GM18861 (cell line): ENCODE results near the gene CHAF1B.
A peak's percentile ranks its signal among the peaks of the same experiment; 100 is the strongest.

Experiments used
- ATAC-seq: cut with Tn5 transposase; IDR thresholded peaks from one replicate; pipeline ENCODE4 v1.9.1; 2021; ENCODE audit not compliant: unreplicated experiment

The CHAF1B gene

DNA sequence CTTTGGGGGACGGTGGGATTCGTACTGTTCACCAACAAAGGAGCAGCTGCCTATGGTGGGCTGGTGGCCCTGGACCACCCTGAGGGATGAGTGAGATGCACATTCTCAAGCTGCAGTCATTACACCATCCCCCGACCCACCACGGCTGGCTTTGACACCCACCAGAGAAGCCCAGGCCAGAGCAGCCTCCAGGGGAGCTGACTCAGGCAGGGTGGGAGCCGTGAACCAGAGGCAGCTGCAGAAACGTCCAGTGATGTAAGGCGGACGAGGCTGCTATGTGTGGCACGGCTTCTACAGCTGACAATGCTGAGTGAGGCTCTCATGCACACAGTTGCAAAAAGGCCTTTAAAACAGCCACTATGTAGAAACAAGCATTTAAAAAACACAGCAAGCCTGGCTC is 40.1 kb downstream of the CHAF1B start:
- no peak for ATAC-seq

DNA sequence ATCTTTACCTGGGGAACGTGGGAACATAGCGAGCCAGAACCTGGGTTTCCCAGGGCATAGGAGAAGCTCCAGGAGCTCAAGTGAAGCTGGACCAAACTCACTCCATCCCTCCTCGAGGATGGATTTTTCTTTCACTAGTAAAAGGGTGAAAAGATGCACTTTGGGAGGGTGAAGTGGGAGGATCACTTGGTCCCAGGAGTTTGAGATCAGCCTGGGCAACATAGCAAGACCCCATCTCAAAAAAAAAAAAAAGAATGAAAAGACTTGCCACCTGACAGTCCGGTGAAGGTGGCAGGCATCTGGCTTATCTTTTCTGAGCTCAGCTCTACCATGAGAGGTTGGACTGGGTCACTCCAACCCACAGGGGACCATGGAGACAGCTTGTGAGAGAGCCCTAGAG is 42.3 kb downstream of the CHAF1B start:
- no peak for ATAC-seq

DNA sequence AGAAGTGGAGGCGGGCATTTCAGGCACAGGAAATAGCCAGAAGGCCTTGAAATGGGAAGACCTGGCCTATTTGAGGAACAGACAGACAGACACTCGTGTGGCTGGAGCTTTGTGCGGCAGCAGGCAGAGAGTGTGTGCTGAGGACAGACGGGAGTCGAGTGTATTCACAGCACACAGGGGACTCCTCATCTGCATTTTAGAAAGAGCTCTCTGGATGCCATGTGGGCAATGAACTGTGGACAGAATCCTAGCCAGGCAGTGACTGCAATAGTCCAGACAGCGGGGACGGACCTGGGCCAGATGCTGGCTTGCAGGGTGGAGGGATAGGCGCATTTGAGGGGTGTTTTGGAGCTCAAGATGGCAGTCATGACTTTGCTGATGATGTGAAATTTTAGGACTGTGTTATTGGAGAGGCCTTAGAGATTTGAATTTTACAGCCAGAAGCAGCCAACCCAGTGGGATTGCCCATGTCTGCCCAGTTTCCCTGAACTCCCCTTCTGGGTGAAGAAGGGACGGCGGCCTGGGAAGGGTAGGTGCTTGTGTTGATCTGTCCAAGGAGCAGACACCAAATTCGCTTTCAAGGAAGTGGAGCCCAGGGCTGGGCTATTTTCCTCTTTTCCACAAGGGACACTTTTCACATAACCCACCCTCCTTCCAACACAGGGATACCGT is 43.7 kb downstream of the CHAF1B start:
- ATAC-seq = no peak

DNA sequence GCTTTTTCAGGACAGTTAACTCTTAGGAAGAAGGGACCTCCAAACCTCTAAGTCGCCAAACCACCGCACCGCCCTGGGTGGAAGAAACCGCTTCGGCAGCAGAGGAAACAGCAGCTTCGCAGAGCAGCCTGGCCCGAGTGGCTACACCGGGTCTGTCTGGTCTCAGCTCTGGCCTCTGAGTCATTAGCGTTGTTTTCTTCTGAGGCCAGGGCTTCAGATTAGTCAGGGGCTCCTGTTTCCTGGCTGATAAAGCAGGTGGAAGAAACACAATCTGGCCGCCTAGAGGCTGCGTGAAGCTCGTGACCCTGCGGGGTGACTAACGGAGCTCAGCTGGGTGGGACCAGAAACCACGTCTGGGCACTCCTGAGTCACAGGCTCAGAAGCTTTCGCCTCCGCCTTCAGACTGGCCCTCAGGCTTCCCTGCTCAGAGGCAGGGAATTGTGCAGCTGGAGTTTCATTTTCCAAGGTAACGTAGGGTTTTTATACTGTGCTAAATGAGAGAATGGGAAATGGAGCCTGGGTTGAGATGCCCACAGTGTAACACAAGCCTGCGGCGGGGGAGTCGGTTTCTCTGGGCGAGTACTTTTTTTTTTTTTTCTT is 44.9 kb downstream of the CHAF1B start:
- ATAC-seq = peak; percentile 93

DNA sequence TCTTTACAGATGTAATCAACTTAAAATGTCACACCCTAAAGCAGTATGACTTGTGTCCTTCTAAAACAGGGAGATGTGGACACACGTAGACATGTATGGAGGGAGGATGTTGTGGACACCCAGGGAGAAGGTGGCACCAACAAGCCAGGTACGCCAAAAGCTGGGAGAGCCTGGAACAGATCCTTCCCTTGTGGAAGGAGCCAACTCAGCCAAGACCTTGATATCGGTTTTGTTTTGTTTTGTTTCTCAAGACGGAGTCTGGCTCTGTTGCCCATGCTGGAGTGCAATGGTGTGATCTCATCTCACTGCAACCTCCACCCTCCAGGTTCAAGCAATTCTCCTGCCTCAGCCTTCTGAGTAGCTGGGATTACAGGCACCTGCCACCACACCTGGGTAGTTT is 45.6 kb downstream of the CHAF1B start:
- ATAC-seq = no peak

DNA sequence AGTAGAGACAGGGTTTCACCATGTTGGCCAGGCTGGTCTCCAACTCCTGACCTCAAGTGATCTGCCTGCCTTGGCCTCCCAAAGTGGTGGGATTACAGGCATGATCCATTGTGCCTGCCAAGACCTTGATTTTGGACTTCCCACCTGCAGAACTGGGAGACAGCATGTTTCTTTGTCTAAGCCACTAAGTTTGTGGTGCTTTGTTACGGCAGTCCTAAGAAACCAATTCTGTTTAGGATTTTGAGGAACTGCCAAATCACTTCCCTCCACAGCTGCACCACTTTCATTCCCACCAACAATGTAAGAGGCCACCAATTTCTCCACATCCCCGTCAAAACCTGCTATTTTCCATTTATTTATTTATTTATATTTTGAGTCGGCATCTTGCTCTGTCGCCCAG is 46.1 kb downstream of the CHAF1B start:
- ATAC-seq = no peak

DNA sequence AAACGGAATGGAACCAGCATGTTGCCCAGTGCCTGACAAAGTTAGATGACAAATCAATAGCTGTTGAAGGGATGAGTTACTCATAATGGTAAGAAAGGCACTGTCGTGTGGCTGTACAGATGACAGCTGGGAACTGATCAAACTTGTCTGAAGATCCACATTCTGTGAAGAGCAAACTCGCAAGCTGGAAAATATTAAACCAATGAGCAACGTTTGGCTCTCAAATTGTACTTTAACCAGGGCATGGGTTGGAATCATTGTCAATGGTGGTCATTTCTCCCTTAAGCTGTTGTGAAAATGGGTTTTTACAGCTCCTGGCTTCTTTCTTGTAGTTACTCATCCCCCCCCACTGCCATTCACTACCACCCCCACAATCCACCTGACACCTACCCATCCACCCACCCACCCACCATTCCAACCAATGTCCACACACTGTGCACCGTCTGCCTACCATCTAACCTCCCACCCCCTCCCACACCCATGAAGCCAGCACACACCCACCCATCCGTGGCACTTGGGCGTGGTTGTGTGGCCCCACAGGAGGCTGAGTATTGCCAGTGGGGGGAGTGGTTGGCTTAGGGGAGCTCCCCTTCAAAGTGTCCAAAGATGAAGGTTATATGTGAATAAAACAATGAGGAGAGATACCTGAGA is 48.0 kb downstream of the CHAF1B start:
- ATAC-seq = no peak

DNA sequence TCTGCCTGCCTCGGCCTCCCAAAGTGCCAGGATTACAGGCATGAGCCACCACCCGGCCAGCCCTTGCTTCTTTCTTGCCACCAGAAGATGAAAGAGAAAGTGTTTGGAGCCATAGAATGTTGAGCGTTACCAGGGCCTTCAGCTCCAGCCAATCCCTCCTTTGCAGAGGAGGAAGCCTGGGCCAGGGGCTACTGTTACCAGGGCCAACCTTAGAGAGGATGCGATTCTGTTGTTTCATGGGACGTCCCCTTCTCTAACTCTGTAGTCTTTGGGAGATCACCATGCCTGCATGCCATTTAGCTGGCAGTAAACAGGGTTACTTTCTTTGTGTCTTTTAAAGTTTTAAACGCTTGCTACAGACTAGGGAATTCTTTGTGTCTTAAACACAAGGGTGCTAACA is 49.0 kb downstream of the CHAF1B start:
- no peak for ATAC-seq

DNA sequence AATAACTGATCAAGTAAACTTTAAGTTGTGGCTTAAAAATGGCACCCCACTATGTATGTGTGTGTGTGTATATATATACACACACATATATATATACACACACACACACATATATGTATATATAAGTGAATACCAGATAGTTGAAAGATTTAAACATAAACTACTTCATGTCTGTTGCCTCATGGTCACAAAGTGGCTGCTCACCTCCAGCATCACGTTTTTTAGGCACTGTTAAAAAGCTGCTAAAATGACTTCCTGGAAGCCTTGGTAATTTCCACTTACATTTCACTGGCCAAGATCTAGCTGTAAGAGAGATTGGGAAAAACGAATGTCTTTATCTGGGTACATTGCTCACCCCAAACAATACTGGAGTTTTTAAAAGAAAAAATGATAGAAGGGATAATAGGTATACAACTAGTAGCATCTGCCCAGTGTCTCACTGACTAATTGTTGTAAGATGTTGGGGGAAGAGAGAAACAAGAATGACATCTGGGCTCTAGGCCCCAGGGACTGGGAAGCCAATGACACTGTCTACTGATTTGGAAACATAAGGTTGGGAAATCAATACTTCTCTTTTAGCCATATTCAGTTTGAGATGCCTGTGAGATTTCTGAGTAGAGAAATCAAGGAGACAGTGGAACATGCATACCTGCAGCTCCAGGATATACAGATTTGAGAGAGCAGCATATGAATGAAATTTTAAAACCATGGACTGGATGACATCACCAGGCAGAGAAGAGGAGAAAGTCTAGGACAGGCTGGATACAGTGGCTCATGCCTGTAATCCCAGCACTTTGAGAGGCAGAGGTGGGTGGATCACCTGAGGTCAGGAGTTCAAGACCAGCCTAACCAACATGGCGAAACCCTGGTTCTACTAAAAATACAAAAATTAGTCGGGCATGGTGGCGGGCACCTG is 51.9 kb downstream of the CHAF1B start:
- no peak for ATAC-seq

DNA sequence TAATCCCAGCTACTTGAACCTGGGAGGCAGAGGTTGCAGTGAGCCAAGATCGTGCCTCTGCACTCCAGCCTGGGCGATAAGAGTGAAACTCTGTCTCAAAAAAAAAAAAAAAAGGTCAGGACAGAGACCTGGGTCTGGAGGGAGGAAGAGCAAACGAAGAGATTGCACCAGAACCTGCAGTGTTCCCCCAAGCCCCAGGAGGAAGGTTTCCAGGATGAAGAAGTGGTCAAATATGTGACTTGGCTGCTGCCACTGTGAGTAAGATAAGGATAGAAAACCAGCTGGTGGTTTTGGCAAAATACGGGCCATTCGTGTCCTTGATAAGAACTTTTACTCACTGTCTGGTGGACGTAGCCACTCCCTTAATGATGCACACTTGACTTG is 52.5 kb downstream of the CHAF1B start:
- no peak for ATAC-seq

DNA sequence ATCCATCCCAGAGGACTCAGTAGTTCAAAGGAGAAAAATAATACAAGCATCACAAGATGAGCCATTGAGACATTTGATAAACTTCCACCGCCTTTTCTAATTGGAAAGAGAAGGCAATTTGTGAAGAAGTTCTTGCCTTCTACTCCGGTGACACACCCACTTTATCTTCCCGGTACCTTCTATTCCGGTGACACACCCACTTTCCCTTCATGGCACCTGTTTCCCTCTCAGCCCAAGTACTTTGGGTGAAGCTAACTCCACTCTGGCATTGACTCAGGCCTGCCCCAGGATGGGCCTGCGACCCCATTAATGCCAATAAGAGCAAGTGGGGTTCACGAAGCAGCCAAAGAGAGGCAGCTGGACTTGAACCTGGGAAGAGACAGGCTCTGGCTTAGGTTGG is 56.5 kb downstream of the CHAF1B start:
- ATAC-seq = no peak

DNA sequence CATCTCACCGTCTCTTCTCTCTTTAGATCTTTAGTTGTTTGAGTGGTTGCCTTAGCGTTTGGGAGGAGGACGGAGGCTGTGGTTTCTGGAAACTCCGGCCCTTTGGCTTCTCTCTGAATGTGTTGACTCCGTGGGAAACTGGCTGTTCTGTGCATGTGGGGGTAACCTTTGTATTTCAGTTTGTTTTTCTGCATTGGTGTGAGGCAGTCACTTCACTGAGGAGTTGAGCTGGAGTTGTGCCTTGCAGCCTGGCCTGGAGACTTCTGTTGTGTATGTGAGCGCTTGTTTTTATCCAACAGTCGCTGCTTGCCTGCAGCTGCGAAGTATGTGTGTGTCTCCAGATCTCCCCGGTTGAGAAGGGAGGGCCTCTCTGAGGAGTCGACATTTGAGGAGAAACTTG is 61.1 kb downstream of the CHAF1B start:
- ATAC-seq = no peak

DNA sequence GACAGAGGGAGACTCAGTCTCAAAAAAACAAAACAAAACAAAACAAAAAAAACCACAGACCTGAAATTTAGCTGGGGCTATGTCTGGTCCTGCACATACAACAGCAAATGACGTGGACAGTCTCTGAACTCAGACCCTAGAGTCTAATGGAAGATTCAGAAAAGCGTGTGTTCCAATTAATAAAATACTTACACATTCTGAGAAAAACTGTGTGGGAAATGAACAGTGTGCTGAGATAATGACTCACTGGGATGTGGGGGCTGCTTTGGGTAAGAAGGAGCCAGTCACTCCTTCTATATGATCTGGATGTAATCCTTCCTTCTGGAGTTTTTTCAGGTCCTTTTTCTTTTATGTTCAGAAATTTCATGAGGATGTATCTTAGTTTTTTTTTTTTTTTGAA is 65.3 kb downstream of the CHAF1B start:
- ATAC-seq = no peak

DNA sequence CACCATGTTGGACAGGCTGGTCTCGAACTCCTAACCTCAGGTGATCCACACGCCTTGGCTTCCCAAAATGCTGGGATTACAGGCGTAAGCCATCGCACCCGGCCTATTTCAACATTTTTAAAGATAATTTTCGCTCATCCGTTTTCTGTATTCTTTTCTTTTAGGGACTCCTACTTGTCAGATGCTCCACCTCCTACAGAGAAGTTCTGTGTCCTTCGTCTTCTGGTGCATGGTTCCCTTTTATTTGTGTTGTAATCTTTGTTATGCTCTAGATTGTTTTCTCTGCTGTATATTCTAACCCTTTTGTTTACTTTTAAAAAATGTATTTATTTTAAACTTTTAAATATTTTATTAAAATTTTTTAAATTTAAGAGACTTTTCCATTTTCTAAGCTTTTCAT is 66.3 kb downstream of the CHAF1B start:
- no peak for ATAC-seq

DNA sequence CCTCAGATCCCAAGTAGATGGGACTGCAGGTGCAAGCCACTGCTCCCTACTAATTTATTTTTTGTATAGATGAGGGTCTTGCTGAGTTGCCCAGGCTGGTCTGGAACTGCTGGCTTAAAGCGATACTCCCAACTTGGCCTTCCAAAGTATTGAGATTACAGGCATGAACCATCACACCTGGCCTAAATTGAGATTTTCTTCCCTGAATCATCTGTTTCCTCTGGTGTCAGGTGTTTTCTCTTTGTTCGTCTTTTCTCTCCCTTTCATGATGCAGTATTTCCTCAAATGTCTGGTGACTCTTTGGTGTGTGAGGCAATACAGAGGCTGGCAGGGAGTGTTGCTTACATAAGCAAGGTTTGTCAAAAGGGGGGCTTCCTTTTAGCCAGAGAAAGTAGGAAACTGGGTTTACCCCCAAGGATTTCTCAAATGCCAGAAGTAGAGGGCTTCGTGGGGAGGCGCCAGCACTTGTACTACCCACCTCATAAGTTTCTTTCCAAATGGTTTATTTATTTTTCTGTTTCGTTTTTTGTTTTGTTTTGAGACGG is 67.2 kb downstream of the CHAF1B start:
- ATAC-seq = no peak

DNA sequence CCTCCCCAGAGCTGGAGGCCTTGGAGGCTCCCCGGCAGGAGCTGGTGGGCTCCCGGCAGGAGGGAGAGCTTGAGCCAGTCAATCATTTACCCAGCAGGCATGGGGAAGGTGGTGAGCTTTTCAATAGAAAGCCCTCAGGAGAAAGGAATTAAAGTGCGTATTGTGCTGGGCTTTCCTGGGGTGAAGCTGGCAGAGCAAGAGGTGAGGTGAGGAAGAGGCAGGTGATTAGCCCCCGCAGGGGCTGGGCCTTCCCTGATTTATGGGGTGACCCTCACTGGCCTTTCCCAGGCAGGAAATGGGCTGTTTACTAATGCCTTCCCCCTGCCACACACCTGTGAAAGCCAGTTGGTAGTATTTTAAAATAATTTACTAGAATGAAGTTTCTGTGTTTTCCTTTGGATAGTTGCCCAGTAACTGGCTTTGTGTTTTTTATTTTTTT is 68.9 kb downstream of the CHAF1B start:
- no peak for ATAC-seq

DNA sequence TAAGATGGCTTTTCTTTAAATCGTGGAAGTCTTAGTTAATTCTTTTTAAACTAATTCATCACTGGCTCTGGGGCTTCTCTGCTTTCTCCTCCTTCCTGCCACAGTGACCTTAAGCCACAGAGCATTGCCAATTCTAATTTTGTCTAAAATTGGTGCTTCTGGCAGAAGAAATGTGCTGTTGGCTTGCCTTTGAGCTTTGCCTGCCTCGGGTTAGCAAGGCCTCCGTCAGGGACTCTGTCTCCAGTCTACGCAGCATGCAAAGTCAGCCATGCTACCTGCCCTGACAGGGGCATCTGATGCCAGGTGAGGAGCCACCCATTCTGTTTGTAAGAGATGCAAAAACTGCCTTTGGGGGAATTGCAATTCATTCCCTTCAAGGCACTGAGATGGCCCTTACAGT is 69.5 kb downstream of the CHAF1B start:
- no peak for ATAC-seq

DNA sequence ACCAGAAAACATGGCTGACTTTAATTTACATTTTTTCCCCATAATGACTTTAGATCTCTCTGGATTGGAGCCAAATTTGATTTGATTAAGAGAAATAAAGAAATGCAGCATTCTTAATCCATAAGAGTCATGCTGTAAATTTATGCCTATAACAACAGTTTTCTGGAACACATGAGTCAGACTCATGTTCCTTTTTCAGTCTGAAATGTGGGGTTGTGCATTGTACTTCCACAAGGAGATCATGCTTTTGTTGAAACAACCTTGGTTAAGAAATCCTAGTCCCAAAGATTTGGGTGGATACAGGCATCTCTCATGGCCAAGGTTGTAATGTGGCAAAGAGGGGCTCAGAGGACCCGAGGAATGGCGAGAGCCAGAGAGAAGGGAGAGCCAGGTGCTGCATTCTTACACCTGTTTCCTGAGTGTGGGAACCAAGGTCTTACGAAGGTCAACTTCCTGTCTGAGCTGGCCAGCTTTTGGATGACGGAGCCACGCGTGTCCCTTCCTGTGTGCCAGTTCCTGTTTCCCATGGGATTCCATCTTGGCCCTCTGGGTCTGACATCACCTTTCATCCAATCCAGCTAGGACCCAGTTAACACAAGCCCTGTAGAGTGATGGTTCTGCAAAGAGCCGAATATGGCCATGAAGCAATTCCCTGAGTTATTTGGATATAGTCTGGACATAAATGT is 71.7 kb downstream of the CHAF1B start:
- ATAC-seq = no peak

DNA sequence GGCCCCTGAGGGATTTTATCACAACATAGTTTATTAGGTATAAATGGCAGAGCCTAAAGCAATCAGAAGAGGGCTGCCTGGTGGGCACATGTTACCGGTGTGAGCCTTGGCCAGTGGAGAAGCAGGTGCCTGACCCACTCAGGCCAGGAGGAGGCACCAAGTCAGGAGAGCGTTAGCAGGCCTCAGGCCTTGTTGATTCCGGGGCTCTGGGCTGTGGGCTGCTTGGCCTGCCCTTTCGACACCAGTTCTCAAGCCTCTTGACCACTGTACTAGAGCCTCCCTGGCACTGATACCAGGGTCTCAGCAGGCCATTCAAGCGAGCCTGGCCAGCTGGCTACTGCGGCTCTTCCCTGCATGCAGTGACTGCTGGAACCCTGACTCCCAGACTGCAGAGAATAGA is 73.9 kb downstream of the CHAF1B start:
- no peak for ATAC-seq

DNA sequence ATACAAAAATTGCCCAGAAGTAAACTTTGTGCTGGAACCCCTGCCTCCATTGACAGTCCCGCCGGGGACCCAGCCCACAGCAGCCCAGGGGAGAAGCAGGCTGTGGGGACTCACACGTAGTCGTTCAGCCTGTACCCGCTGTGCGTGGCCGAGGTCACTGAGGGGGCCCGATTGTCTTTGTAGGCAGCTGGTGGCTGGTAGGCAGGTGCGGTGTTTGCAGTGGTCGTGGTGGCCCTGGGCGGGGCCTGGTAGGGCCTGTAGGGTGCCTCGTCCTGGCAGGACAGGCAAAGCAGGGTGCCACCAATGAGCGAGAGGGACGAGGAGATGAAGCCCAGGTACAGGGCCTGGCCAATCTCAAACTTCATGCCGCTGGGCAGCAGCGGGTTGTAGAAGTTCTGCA is 75.7 kb downstream of the CHAF1B start:
- no peak for ATAC-seq
